Measurements from ENCODE around the gene ENTPD1.
"Not testable (repeated sequence)": the region's sequence is repeated elsewhere in the genome, so short reads cannot be mapped to it uniquely, and the experiment has no call there.

The ENTPD1 gene, protein sequence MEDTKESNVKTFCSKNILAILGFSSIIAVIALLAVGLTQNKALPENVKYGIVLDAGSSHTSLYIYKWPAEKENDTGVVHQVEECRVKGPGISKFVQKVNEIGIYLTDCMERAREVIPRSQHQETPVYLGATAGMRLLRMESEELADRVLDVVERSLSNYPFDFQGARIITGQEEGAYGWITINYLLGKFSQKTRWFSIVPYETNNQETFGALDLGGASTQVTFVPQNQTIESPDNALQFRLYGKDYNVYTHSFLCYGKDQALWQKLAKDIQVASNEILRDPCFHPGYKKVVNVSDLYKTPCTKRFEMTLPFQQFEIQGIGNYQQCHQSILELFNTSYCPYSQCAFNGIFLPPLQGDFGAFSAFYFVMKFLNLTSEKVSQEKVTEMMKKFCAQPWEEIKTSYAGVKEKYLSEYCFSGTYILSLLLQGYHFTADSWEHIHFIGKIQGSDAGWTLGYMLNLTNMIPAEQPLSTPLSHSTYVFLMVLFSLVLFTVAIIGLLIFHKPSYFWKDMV

DNA sequence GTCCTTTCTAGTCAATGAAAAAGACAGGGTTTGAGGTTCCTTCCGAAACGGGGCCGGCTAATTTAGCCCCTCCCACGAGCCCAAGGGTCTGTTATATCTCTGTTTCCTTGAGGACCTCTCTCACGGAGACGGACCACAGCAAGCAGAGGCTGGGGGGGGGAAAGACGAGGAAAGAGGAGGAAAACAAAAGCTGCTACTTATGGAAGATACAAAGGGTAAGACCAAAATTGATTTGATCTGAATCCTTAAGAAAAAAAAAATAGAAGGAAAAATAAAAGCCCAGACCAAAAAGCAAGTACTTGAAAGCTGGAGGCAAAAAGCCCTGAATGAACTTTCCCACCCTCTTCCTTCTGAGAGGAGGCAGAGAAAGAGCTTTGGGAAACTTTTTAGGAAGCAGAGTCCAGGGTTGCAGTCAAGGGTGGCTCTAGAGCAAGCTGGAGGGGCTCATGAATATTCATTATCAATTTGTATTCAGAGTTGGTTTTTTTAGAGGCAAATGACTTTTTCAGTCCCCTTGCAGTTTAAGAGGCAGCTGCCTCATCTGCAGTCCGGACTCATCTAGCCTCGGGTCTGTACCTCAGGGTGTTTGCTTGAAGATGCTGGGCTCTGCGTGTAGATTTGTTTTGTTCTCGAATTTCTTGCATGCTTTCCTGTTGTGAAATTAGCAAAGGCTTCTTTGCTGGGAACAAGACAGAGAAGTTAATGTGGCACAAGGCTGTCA, at the start of gene ENTPD1:
Gene ENTPD1 (plus strand): TSS at position 123 of the 721 bp plus-strand sequence. CDS start 77 bp downstream, at position 200.
- DNase-seq, result no peak

- DNase-seq, result no peak
Observed at GRCh38 chr10:95706573-95706972, 49.4 kb upstream of the ENTPD1 start.

- no peak for DNase-seq
Observed at GRCh38 chr10:95706990-95707389, 49.0 kb upstream of the ENTPD1 start.

DNA sequence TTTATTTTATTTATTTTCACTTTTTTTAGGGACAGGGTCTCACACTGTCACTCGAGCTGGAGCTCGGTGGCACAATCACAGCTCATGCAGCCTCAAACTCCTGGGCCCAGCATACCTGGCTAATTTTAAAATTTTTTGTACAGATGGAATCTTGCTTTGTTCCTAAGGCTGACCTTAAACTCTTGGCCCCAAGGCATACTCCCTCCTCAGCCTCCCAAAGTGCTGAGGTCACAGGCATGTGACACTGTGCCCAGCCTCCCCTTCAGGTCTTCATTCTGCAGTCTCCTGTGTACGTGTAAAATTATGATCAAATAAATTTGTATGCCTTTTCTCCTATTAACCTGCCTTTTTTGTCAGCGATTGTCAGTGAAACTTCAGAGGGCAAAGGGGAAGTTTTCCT, 44.5 kb upstream of the ENTPD1 start:
- no peak for DNase-seq

GRCh38 chr10:95716466-95716865, 39.5 kb upstream of the ENTPD1 start:
- no peak for DNase-seq

GRCh38 chr10:95716866-95717265, 39.1 kb upstream of the ENTPD1 start:
- DNase-seq, result no peak

DNA sequence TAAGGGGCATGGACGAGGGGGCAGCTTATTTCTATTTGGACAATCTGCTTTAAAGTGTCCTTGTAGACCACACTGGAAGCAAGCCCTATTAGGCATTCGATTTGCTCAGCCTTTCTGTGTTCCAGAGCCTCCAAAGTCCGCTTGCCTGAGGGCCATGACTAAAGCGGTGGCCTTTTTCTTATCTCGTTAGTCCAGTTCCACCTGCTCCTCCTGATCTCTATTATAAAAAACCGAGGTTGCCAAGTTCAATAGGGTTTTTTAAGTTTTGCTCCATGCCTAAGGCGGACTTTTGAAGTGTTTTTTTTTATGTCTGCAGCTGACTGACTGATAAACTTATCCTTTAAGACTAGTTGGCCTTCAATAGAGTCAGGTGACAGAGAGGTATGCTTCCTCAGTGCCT, 35.2 kb upstream of the ENTPD1 start:
- not testable (repeated sequence) for DNase-seq

- DNase-seq, result not testable (repeated sequence)
Observed at GRCh38 chr10:95722496-95722895, 33.5 kb upstream of the ENTPD1 start.

DNA sequence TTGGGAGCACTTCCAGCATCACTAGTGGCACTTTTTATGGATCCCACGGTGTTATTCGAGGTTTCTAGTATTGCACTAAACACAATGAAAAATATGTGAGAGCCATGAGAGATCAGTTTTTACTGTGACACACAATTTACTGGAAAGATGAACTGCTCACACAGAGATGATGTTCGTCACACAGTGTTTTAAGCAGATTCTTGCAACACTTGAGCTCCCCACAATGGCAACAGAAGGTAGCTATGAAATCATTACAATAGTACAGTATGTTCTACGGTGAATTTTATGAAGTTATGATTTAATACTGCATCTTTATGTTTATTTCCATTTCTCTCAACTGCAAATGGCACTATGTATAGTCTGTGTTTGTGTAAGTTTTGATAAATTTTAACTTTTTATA, 27.4 kb upstream of the ENTPD1 start:
- DNase-seq, result no peak

DNA sequence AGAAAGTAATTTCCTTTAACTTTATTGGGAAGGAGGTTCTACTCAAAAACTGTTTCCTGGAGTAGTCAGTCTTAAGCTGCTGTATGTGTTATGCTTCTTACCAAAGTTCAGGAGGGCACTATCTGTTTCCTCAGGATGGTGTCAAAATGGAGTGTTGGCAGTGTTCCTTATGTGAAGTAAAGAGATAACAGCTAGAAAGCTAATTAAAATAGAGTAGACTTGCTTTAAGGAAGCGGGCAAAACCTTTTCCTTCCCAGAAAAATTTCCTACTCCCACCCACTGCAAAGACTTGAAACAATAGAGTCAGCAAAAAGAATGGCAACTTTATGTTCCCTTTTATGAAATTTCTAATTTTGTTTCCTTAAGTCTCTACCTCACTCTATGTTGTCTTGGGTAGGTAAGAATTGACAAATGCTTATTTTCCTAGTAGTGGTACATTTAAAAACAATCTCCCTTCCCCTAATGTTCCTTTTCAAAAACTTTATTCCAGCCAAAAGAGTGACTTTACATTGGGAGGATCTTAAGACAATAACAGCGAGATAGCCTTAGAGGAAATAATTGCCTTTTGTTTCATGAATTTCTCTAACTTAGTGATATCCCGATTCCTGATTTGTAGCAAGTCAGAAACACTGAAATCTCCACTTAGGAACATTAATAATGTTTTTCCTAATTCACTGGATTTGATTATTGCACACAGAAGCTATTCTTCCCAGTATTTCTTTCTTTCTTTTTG, 26.5 kb upstream of the ENTPD1 start:
- DNase-seq, result no peak

DNA sequence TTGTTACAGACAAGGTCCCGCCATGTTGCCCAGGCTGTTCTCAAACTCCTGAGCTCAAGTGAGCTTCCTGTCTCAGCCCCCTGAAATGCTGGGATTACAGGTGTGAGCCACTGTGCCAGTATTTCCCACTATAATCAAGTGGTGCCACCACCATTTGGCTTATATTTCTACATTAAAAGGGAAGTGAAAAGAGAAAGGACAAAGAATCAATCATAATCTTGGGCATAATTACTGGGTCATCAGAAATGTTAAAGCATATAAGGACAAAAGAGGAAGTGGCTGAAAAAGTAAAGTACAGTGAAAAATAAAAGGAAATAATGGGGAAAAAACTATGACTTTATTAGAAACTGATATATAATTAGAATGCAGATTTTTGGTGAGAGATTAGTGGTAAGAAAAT, 25.7 kb upstream of the ENTPD1 start:
- no peak for DNase-seq

DNA sequence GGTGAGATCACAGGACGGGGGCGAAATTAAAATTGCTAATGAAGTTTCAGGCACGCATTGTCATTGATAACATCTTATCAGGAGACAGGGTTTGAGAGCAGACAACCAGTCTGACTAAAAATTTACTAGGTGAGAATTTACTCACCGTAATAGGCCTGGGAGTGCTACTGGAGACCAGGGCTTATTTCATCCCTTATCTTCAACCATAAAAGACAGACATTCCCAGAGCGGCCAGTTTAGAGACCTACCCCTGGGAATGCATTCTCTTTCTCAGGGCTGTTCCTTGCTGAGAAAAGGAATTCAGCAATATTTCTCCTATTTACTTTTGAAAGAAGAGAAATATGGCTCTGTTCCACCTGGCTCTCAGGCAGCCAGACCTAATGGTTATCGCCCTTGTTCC, 23.1 kb upstream of the ENTPD1 start:
- DNase-seq, result not testable (repeated sequence)

- DNase-seq, result no peak
Observed at GRCh38 chr10:95739056-95739455, 16.9 kb upstream of the ENTPD1 start.

DNA sequence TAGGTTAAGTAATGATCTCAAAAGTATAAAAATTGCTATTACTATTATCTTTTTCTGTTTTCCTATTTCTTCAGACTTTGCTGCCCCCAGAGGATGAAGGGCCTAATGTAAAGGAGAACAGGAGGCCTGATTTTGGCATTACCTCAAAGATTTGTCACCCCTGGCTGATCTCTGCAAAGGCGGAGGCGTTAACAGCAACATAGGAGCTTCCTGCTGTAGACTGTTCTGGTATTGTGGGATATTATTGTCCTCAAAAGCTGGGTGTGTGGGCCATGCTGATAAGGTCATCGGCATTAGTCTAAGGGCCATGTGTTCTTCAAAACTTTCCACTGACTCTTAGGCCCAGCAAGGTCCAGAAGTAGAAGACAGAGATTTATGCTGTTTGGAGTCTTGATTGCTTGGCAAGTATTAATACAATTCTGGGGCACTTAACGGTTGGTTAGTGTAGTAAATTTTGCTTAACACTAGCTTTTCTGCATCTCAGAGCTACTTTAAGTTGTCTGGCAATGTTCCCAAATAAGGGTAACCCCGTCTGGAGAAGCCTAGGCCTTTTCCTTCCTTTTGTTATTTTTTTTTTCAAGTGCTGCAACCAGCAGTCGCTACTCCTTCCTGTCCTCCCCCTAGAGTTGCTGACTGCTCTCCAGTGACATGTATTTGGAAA, 14.0 kb upstream of the ENTPD1 start:
- no peak for DNase-seq

DNA sequence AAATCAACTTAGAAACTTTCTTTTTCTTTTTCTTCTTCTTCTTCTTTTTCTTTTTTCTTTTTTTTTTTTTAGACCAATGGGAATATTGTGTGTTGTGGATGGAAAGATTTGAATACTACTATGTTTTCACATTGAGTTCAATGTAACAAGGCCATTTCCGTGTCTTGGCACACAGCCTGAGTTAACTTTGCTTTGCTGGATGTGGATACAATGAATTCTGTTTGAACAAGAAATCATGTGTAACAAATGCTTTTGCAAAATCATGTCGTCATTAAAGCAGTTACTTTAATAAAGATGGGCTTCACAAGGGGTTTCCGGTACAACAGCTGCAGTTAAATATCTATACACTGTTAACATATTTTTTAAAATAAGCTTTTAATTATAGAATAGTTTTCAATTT, 13.5 kb upstream of the ENTPD1 start:
- no peak for DNase-seq

DNA sequence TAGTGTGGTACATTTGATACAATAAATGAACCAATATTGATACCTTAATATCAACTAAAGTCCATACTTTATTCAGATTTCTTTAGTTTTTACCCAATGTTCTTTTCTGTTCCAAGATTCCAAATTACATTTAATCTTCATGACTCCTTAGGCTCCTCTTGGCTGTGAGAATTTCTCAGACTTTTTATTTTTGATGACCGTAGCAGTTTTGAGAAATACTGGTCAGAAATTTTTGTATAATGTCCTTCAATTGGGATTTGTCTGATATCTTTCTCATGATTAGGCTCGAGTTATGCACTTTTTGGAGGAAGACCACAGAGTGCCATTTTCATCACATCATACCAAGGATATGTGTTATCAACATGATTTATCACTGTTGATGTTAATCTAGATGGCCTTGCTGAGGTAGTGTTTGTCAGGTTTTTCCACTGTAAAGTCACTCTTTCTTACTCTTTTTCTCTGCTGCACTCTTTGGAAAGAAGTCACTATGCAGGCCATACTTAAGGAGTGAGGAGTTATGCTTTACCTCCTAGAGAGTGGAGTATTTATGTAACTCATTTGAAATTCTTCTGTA, 12.9 kb upstream of the ENTPD1 start:
- no peak for DNase-seq

DNA sequence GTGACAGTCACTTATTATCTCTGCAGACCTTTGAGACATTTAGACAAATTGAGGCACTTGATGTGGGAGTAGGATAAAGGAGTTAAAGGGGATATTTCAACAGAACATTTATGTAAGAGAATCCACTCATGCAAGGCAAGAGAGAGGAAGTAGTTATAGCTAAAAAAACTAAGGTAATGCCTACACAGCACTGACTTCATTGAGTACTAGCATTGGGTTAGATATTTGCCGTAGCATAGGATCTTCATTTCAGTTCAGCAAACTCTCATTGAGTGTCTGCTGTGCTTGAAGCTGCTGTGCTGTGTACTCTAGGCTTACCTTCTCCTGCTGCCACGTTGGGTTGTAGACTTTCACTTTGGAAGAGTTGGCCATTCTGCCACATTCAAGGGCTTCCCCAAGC, 10.5 kb upstream of the ENTPD1 start:
- DNase-seq, result no peak

DNA sequence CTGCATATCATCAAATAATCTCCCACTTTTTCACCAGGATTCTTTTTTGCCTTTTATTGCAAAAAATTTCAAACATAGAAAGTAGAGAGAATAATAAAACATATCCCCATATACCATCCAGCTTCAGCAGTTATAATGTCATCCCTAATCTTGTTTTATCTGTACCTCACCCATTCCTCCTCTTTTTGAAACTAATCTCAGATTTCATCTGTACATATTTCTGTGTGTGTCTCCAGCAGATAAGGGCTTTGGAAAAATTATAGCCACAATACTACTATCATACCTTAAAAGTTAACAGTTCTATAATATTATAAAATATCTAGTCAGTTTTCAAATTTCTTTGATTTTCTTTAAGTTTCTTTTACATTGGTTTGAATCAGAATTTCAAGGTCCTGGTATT, 7.6 kb upstream of the ENTPD1 start:
- DNase-seq, result no peak

- DNase-seq, result no peak
Observed at GRCh38 chr10:95755511-95756004, 405 bp upstream of the ENTPD1 start.

- DNase-seq, result no peak
Observed at GRCh38 chr10:95756809-95757684, 1.1 kb downstream of the ENTPD1 start.

GRCh38 chr10:95758351-95759025, 2.5 kb downstream of the ENTPD1 start:
- no peak for DNase-seq

Data from CD4-positive, alpha-beta T cell treated with Interleukin-17A for 4 hours (primary cell).